IMR-90 (cell line): ENCODE data around the gene C16orf86. TPM values are rescaled to one million over a fixed set of nuclear protein-coding genes. Genes with fewer than 3 reads are reported as not detected.

Source experiments
- ATAC-seq: fragments of 200-7000 bp; cut with Tn5 transposase; 2 replicates; pipeline ENCODE4 v1.9.1; 2020; ENCODE audit warnings: low read depth, mild to moderate bottlenecking, moderate library complexity
- BruUV-seq: library from RNA; stranded (reverse); fragments of 400-500 nt; replicated peaks from 2 replicates; lab custom pipeline; 2021; lab: Mats Ljungman, UMichigan
- CTCF ChIA-PET: fragments of 300-600 bp; formaldehyde crosslinking; extraction: SDS; loops from one replicate; lab custom pipeline; 2021; ENCODE audit warnings: antibody characterized with exemption; lab: Yijun Ruan, JAX
- POLR2A ChIA-PET: fragments of 300-600 bp; sonication (Branson Sonifier 250); formaldehyde crosslinking; loops from one replicate; lab custom pipeline; 2022; ENCODE audit warnings: antibody characterized with exemption; ENCODE audit not compliant: unreplicated experiment; lab: Charles Lee
- DNase-seq: peaks from one replicate; pipeline ENCODE4 v3.0.0; 2013
- H2AFZ ChIP-seq: replicated peaks from 2 replicates; pipeline ENCODE3; 2013; ENCODE audit warnings: low read length, mild to moderate bottlenecking; ENCODE audit not compliant: poor library complexity
- H2AK5ac ChIP-seq: 2 replicates; pipeline ENCODE4 v1.6.1; 2013; ENCODE audit warnings: low read depth, low read length, inconsistent platforms
- H2AK9ac ChIP-seq: replicated peaks from 2 replicates; pipeline ENCODE3; 2013; ENCODE audit warnings: mild to moderate bottlenecking, low read depth, low read length, moderate library complexity; ENCODE audit not compliant: poor library complexity
- H2BK120ac ChIP-seq: 2 replicates; pipeline ENCODE4 v1.6.1; 2013; ENCODE audit warnings: low read depth, low read length, inconsistent platforms
- H2BK15ac ChIP-seq: 3 replicates; pipeline ENCODE4 v1.6.1; 2013; ENCODE audit warnings: low read depth, low read length, inconsistent platforms
- H2BK20ac ChIP-seq: 2 replicates; pipeline ENCODE4 v1.6.1; 2013; ENCODE audit warnings: low read depth, mild to moderate bottlenecking, inconsistent platforms, low read length, moderate library complexity
- H2BK5ac ChIP-seq: 2 replicates; pipeline ENCODE4 v1.6.1; 2013; ENCODE audit warnings: mild to moderate bottlenecking, low read depth, low read length, inconsistent platforms; ENCODE audit not compliant: poor library complexity, severe bottlenecking
- H3K14ac ChIP-seq: replicated peaks from 2 replicates; pipeline ENCODE4 v1.6.1; 2013; ENCODE audit warnings: low read depth, low read length, inconsistent platforms
- H3K18ac ChIP-seq: 2 replicates; pipeline ENCODE4 v1.6.1; 2013; ENCODE audit warnings: low read depth, low read length, control low read depth
- H3K23ac ChIP-seq: 2 replicates; pipeline ENCODE4 v1.6.1; 2013; ENCODE audit warnings: low read depth, low read length, inconsistent platforms
- H3K27ac ChIP-seq: 2 replicates; pipeline ENCODE4 v1.5.1; 2013; ENCODE audit warnings: mild to moderate bottlenecking, control low read depth, low read length; ENCODE audit not compliant: insufficient read depth
- H3K27me3 ChIP-seq: 2 replicates; pipeline ENCODE4 v1.6.1; 2013; ENCODE audit warnings: low read length; ENCODE audit not compliant: control insufficient read depth, insufficient read depth
- H3K36me3 ChIP-seq: 2 replicates; pipeline ENCODE4 v1.6.1; 2013; ENCODE audit warnings: low read length, mixed read lengths; ENCODE audit not compliant: control insufficient read depth, insufficient read depth
- H3K4ac ChIP-seq: 2 replicates; pipeline ENCODE4 v1.6.1; 2013; ENCODE audit warnings: low read depth, low read length, inconsistent platforms
- H3K4me1 ChIP-seq: 2 replicates; pipeline ENCODE4 v1.6.1; 2013; ENCODE audit warnings: low read length, mixed read lengths; ENCODE audit not compliant: control insufficient read depth, insufficient read depth
- H3K4me2 ChIP-seq: 2 replicates; pipeline ENCODE4 v1.6.1; 2013; ENCODE audit warnings: low read depth, mild to moderate bottlenecking, control low read depth, low read length, moderate library complexity
- H3K4me3 ChIP-seq: 2 replicates; pipeline ENCODE4 v1.5.1; 2013; ENCODE audit warnings: low read depth, mild to moderate bottlenecking, control low read depth, low read length, moderate library complexity; ENCODE audit not compliant: insufficient read depth
- H3K56ac ChIP-seq: 2 replicates; pipeline ENCODE4 v1.6.1; 2013; ENCODE audit warnings: low read length, inconsistent platforms; ENCODE audit not compliant: insufficient read depth; ENCODE audit errors: extremely low read depth
- H3K79me1 ChIP-seq, 2 experiments: 2 replicates each; pipeline ENCODE4 v1.6.1; 2013; ENCODE audit warnings: low read length in 2 of 2, inconsistent platforms in 1 of 2, low read depth in 1 of 2
- H3K9ac ChIP-seq: 2 replicates; pipeline ENCODE4 v1.6.1; 2013; ENCODE audit warnings: low read depth, low read length, control low read depth
- H3K9me1 ChIP-seq: 2 replicates; pipeline ENCODE4 v1.6.1; 2013; ENCODE audit warnings: low read length, inconsistent platforms; ENCODE audit not compliant: insufficient read depth
- H3K9me3 ChIP-seq: 2 replicates; pipeline ENCODE4 v1.6.1; 2013; ENCODE audit warnings: low read length; ENCODE audit not compliant: control insufficient read depth, insufficient read depth
- H4K20me1 ChIP-seq: 2 replicates; pipeline ENCODE4 v1.6.1; 2013; ENCODE audit warnings: low read length, inconsistent platforms; ENCODE audit not compliant: insufficient read depth
- H4K5ac ChIP-seq: 2 replicates; pipeline ENCODE4 v1.6.1; 2013; ENCODE audit warnings: mild to moderate bottlenecking, low read depth, low read length, control low read depth
- H4K8ac ChIP-seq, 2 experiments: 2 replicates each; pipeline ENCODE4 v1.6.1; 2013; ENCODE audit warnings: low read depth in 2 of 2, low read length in 2 of 2, control low read depth in 1 of 2, inconsistent platforms in 1 of 2
- H4K91ac ChIP-seq: 2 replicates; pipeline ENCODE4 v1.6.1; 2013; ENCODE audit warnings: low read depth, low read length, inconsistent platforms; ENCODE audit not compliant: insufficient read depth
- BHLHE40 ChIP-seq: fragments of 150-350 bp; IDR thresholded peaks from 2 replicates; pipeline ENCODE4 v1.6.1; 2016; ENCODE audit warnings: mild to moderate bottlenecking, low read depth, low read length
- CEBPB ChIP-seq: IDR thresholded peaks from 2 replicates; pipeline ENCODE4 v1.6.1; 2012; ENCODE audit warnings: low read depth, low read length, improper control_type of control experiment
- MAFK ChIP-seq: IDR thresholded peaks from 2 replicates; pipeline ENCODE4 v1.6.1; 2012; ENCODE audit warnings: low read depth, low read length, improper control_type of control experiment
- MXI1 ChIP-seq: IDR thresholded peaks from 2 replicates; pipeline ENCODE4 v1.6.1; 2012; ENCODE audit warnings: low read depth, mild to moderate bottlenecking, low read length, moderate library complexity, borderline replicate concordance
- NFE2L2 ChIP-seq: fragments of 150-350 bp; IDR thresholded peaks from 2 replicates; pipeline ENCODE4 v1.6.1; 2016; ENCODE audit warnings: low read depth, mild to moderate bottlenecking, low read length
- RAD21 ChIP-seq: IDR thresholded peaks from 2 replicates; pipeline ENCODE4 v1.6.1; 2012; ENCODE audit warnings: low read length, improper control_type of control experiment
- RCOR1 ChIP-seq: IDR thresholded peaks from 2 replicates; pipeline ENCODE4 v1.6.1; 2012; ENCODE audit warnings: mild to moderate bottlenecking, low read length, improper control_type of control experiment; ENCODE audit not compliant: insufficient replicate concordance
- RFX5 ChIP-seq: IDR thresholded peaks from 2 replicates; pipeline ENCODE4 v1.8.0; 2012; ENCODE audit warnings: low read depth, mild to moderate bottlenecking, low read length, moderate library complexity
- SMC3 ChIP-seq: fragments of 150-350 bp; IDR thresholded peaks from 2 replicates; pipeline ENCODE4 v1.6.1; 2016; ENCODE audit warnings: low read depth, mild to moderate bottlenecking, antibody characterized with exemption, low read length, moderate library complexity
- WGBS, 2 experiments: methylation state at CpG; one replicate each; pipeline versions ENCODE4 v1.1.5 to v1.1.7; 2013; ENCODE audit warnings: missing lambda C conversion rate in 2 of 2; ENCODE audit not compliant: insufficient read length in 1 of 2; ENCODE audit errors: extremely low coverage in 2 of 2; 5-methylcytosine and 5-hydroxymethylcytosine counted together
- dilution Hi-C: fragments of 300-500 bp; cut with HindIII; formaldehyde crosslinking; loops from one replicate; pipeline ENCODE4 v1.14.3; 2018; ENCODE audit warnings: low sequenced_read_pairs; ENCODE audit not compliant: unreplicated experiment
- in situ Hi-C: fragments of 300-500 bp; cut with MboI; formaldehyde crosslinking; loops from 3 replicates; pipeline ENCODE4 v1.14.3; 2019; ENCODE audit warnings: low sequenced_read_pairs, inconsistent platforms, mixed read lengths
- intact Hi-C: fragments of 100-400 bp; cut with micrococcal nuclease; formaldehyde crosslinking; loops from 2 replicates; pipeline ENCODE4 v1.10.0; 2022
- polyA plus RNA-seq, 3 experiments: library from polyadenylated mRNA; depleted of rRNA; stranded (reverse); fragments of >200 nt; gene quantifications; 2 replicates each; pipeline ENCODE4 v1.2.3, GENCODE V29; 2012; ENCODE audit warnings: low replicate concordance in 1 of 3
- total RNA-seq: library from RNA; depleted of rRNA; stranded (reverse); fragments of >200 nt; gene quantifications from 2 replicates; pipeline ENCODE4 v1.2.3, GENCODE V29; 2012
- TF ChIP-seq, protein P1 (sequence below): conservative IDR thresholded peaks from 2 replicates; pipeline ENCODE4 v1.5.1; 2012; ENCODE audit warnings: mild to moderate bottlenecking, low read depth, low read length, improper control_type of control experiment
- TF ChIP-seq, protein P2 (sequence below): fragments of 150-350 bp; IDR thresholded peaks from 2 replicates; pipeline ENCODE4 v1.6.1; 2016; ENCODE audit warnings: low read depth, mild to moderate bottlenecking, low read length, moderate library complexity, borderline replicate concordance
- TF ChIP-seq, protein P3 (sequence below): fragments of 150-350 bp; IDR thresholded peaks from 2 replicates; pipeline ENCODE4 v1.6.1; 2017; ENCODE audit warnings: mild to moderate bottlenecking, antibody characterized with exemption, low read length, low read depth

Gene C16orf86
- total and polyA plus RNA-seq, 2 of the 4 experiments (the other 2 are of a cell fraction), result 0.54 to 0.70 TPM

DNA sequence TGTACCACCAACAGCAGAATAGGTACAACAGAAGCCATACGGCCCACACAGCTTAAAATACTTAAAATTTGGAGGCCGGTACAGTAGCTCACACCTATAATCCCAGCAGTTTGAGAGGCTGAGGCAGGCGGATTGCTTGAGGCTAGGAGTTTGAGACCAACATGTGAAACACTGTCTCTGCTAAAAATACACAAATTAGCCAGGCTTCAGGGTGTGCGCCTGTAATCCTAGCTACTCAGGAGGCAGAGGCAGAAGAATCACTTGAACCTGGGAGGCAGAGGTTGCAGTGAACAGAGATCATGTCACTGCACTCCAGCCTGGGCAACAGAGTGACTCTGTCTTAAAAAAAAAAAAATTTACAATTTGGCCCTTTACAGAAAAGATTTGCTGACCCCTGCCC lies 35.5 kb downstream of the C16orf86 start:
- Histone ChIP-seq H3K9ac (no peak overlapping the region), H3K27ac (no peak overlapping the region), H2AFZ (no peak overlapping the region), H2BK20ac (no peak overlapping the region), H2AK9ac (no peak overlapping the region), H3K9me1 (peaks cover 7% of the 10 kb centered on the region; the same call in 1 of the 2 replicates), H3K14ac (no peak overlapping the region), H3K18ac (no peak overlapping the region), H3K27me3 (no peaks in the 10 kb centered on the region), H4K5ac (no peak overlapping the region), H4K20me1 (peaks cover 18% of the 10 kb centered on the region; the same call in 1 of the 2 replicates), H3K23ac (no peak overlapping the region), H2BK5ac (no peak overlapping the region), H3K36me3 (no peaks in the 10 kb centered on the region), H3K4ac (no peak overlapping the region), H2AK5ac (no peak overlapping the region), H3K4me3 (no peak overlapping the region), H4K91ac (no peak overlapping the region), H3K9me3 (no peaks in the 10 kb centered on the region), H4K8ac (no peak overlapping the region), H3K79me1 (peaks cover 9 to 45% of the 10 kb centered on the region in 2 experiments), H3K56ac (no peak overlapping the region), H2BK120ac (no peak overlapping the region), H2BK15ac (no peak overlapping the region), H3K4me1 (no peaks in the 10 kb centered on the region), H3K4me2 (no peak overlapping the region)
- in situ Hi-C loops (no loop called here), dilution Hi-C loops (no loop called here), intact Hi-C loops (no loop called here)
- ChIA-PET CTCF (no interaction called here), POLR2A (no interaction called here)
- ATAC-seq (no peak), DNase-seq (no peak)
- no CpG with 5 or more reads among the region's 4 CpGs for WGBS, 2 experiments
- TF ChIP-seq CEBPB (no peak), NFE2L2 (no peak), SMC3 (no peak), RCOR1 (no peak), MAFK (no peak), MXI1 (no peak), RAD21 (no peak), BHLHE40 (no peak), RFX5 (no peak)
- TF ChIP-seq, protein P1, sequence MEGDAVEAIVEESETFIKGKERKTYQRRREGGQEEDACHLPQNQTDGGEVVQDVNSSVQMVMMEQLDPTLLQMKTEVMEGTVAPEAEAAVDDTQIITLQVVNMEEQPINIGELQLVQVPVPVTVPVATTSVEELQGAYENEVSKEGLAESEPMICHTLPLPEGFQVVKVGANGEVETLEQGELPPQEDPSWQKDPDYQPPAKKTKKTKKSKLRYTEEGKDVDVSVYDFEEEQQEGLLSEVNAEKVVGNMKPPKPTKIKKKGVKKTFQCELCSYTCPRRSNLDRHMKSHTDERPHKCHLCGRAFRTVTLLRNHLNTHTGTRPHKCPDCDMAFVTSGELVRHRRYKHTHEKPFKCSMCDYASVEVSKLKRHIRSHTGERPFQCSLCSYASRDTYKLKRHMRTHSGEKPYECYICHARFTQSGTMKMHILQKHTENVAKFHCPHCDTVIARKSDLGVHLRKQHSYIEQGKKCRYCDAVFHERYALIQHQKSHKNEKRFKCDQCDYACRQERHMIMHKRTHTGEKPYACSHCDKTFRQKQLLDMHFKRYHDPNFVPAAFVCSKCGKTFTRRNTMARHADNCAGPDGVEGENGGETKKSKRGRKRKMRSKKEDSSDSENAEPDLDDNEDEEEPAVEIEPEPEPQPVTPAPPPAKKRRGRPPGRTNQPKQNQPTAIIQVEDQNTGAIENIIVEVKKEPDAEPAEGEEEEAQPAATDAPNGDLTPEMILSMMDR, result no peak
- TF ChIP-seq, protein P2, sequence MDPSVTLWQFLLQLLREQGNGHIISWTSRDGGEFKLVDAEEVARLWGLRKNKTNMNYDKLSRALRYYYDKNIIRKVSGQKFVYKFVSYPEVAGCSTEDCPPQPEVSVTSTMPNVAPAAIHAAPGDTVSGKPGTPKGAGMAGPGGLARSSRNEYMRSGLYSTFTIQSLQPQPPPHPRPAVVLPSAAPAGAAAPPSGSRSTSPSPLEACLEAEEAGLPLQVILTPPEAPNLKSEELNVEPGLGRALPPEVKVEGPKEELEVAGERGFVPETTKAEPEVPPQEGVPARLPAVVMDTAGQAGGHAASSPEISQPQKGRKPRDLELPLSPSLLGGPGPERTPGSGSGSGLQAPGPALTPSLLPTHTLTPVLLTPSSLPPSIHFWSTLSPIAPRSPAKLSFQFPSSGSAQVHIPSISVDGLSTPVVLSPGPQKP, result no peak
- TF ChIP-seq, protein P3, sequence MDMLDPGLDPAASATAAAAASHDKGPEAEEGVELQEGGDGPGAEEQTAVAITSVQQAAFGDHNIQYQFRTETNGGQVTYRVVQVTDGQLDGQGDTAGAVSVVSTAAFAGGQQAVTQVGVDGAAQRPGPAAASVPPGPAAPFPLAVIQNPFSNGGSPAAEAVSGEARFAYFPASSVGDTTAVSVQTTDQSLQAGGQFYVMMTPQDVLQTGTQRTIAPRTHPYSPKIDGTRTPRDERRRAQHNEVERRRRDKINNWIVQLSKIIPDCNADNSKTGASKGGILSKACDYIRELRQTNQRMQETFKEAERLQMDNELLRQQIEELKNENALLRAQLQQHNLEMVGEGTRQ, result no peak
- no TSS peak for BruUV-seq
